ENCODE data around the gene EZR.

EZR gene

GRCh38 chr6:158810155-158811095 lies 8.7 kb downstream of the EZR start:
- TF ChIP-seq POLR2AphosphoS5 (IDR thresholded peaks at IDR 0.05; ENCODE audit: low read depth, low read length) (peak; percentile 66), SPI1 (IDR thresholded peaks at IDR 0.05; ENCODE audit: low read depth, low read length) (no peak), POU2F2 (IDR thresholded peaks at IDR 0.05; ENCODE audit: low read depth, low read length) (peak; percentile 17; the same call in 1 of the 2 replicates)
- FAIRE-seq: peak; percentile 40
- no peak for DNase-seq (ENCODE audit: insufficient read length, low spot score)

DNA sequence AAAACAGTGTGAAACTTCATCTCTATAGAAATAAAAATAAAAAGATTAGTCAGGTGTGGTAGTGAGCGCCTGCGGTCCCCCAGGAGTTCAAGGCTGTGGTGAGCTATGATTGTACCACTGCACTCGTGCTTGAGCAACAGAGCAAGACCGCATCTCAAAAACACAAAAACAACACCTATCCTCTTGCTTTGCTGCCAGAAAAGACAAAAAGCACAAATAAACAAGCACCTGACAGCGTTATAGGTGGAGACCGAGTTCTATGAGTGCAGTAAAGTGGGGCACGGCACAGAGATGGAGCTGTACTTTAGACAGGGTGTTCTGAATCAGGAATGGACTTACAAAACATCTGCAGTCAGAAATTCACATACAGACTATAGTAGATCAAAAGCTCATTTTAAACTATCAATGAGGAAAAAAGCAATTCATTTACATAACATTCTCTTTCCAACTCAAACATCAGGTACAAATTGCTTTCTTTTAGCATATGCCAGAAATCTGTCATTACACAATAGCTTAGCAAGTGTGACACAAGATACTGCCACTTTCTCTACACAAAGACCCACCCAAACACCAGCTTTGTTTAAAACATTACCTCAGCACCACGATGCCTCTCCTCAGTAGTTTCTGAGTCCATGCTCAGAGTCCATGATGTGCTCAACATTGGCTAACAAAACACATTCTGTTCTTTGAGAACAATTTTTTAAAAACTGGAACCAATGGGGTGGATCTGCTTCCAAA lies 10.1 kb downstream of the EZR start:
- FAIRE-seq: peak; percentile 61
- TF ChIP-seq POLR2AphosphoS5 (IDR thresholded peaks at IDR 0.05; ENCODE audit: low read depth, low read length) (no peak), POU2F2 (IDR thresholded peaks at IDR 0.05; ENCODE audit: low read depth, low read length) (no peak), PAX5 (IDR thresholded peaks at IDR 0.05; ENCODE audit: insufficient read depth, low read length, severe bottlenecking) (peak; percentile 92), SPI1 (IDR thresholded peaks at IDR 0.05; ENCODE audit: low read depth, low read length) (no peak), TAF1 (IDR thresholded peaks at IDR 0.05; ENCODE audit: low read depth, low read length) (no peak), POLR2A (IDR thresholded peaks at IDR 0.05; ENCODE audit: low read depth, low read length) (peak; percentile 17; the same call in 1 of the 2 replicates)
- DNase-seq (ENCODE audit: insufficient read length, low spot score): no peak

DNA sequence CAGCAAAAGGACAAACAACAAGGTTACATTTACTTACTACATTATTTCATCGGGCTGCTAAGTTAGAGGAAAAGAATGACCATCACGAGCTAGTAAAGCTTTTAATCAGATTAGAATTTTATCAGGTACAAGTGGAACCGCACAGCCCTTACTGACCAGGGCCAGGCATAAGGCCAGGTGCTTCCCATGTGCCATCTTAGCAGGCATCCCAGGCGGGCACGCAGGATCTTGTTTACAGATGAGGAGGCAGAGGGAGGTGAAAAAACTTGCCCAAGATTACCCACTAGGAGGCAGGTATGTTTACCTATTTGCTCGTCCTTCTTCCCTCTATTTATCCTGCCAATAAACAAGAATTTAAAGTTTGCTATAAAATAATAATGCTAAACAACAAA lies 10.7 kb downstream of the EZR start:
- no peak for FAIRE-seq

GRCh38 chr6:158807515-158808441 lies 11.4 kb downstream of the EZR start:
- no peak for TF ChIP-seq TAF1 (IDR thresholded peaks at IDR 0.05; ENCODE audit: low read depth, low read length)
- peak; percentile 42; the same call in 1 of the 2 replicates for TF ChIP-seq POLR2AphosphoS5 (IDR thresholded peaks at IDR 0.05; ENCODE audit: low read depth, low read length)
- TF ChIP-seq POLR2A (IDR thresholded peaks at IDR 0.05; ENCODE audit: low read depth, low read length): 0 out of 2 replicates have a peak, but pooled peaks have one; percentile 36
- no peak for FAIRE-seq
- no peak for DNase-seq (ENCODE audit: insufficient read length, low spot score)

More for the DNA sequence above, 10.7 kb downstream of the EZR start:
- DNase-seq (ENCODE audit: insufficient read length, low spot score): no peak
- TF ChIP-seq TAF1 (IDR thresholded peaks at IDR 0.05; ENCODE audit: low read depth, low read length) (no peak), SPI1 (IDR thresholded peaks at IDR 0.05; ENCODE audit: low read depth, low read length) (no peak), POU2F2 (IDR thresholded peaks at IDR 0.05; ENCODE audit: low read depth, low read length) (no peak), POLR2AphosphoS5 (IDR thresholded peaks at IDR 0.05; ENCODE audit: low read depth, low read length) (no peak), POLR2A (IDR thresholded peaks at IDR 0.05; ENCODE audit: low read depth, low read length) (no peak; the same call in 1 of the 2 replicates), PAX5 (IDR thresholded peaks at IDR 0.05; ENCODE audit: insufficient read depth, low read length, severe bottlenecking) (no peak)

GRCh38 chr6:158805698-158806377 lies 13.3 kb downstream of the EZR start:
- FAIRE-seq: no peak
- TF ChIP-seq TAF1 (IDR thresholded peaks at IDR 0.05; ENCODE audit: low read depth, low read length): no peak
- no peak for TF ChIP-seq PAX5 (IDR thresholded peaks at IDR 0.05; ENCODE audit: insufficient read depth, low read length, severe bottlenecking)
- no peak for TF ChIP-seq POLR2A (IDR thresholded peaks at IDR 0.05; ENCODE audit: low read depth, low read length)
- TF ChIP-seq POLR2AphosphoS5 (IDR thresholded peaks at IDR 0.05; ENCODE audit: low read depth, low read length): no peak; the same call in none of the 2 replicates
- no peak for TF ChIP-seq POU2F2 (IDR thresholded peaks at IDR 0.05; ENCODE audit: low read depth, low read length)
- no peak for TF ChIP-seq SPI1 (IDR thresholded peaks at IDR 0.05; ENCODE audit: low read depth, low read length)
- no peak for DNase-seq (ENCODE audit: insufficient read length, low spot score)

DNA sequence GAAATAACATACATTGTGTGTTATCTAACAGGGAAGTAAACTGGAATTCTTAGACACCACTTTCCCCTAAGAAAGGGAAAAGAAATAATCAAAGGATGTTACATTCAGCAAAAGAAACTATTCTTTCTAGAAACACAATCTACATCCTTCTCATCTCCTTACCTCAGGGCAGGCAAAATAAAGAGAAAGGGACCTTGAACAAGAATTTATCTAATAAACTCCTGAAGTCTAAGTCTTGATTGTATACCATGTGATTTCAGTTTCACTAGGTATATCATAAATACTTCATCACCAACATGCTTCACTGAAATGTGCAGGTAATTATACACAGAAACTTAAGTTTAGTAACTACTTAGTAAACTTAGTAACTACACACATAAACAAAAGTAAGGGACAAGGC lies 15.0 kb downstream of the EZR start:
- TF ChIP-seq POLR2AphosphoS5 (IDR thresholded peaks at IDR 0.05; ENCODE audit: low read depth, low read length): no peak
- TF ChIP-seq POU2F2 (IDR thresholded peaks at IDR 0.05; ENCODE audit: low read depth, low read length): no peak
- TF ChIP-seq TAF1 (IDR thresholded peaks at IDR 0.05; ENCODE audit: low read depth, low read length): no peak
- TF ChIP-seq POLR2A (IDR thresholded peaks at IDR 0.05; ENCODE audit: low read depth, low read length): no peak
- TF ChIP-seq SPI1 (IDR thresholded peaks at IDR 0.05; ENCODE audit: low read depth, low read length): no peak
- no peak for TF ChIP-seq PAX5 (IDR thresholded peaks at IDR 0.05; ENCODE audit: insufficient read depth, low read length, severe bottlenecking)
- FAIRE-seq (no peak), DNase-seq (ENCODE audit: insufficient read length, low spot score) (no peak)

- no peak for TF ChIP-seq POU2F2 (IDR thresholded peaks at IDR 0.05; ENCODE audit: low read depth, low read length)
- TF ChIP-seq TAF1 (IDR thresholded peaks at IDR 0.05; ENCODE audit: low read depth, low read length): no peak
- no peak for TF ChIP-seq PAX5 (IDR thresholded peaks at IDR 0.05; ENCODE audit: insufficient read depth, low read length, severe bottlenecking)
- TF ChIP-seq SPI1 (IDR thresholded peaks at IDR 0.05; ENCODE audit: low read depth, low read length): peak; percentile 37; the same call in 1 of the 2 replicates
- TF ChIP-seq POLR2AphosphoS5 (IDR thresholded peaks at IDR 0.05; ENCODE audit: low read depth, low read length): no peak; the same call in 1 of the 2 replicates
- peak; percentile 60; the same call in 1 of the 2 replicates for TF ChIP-seq POLR2A (IDR thresholded peaks at IDR 0.05; ENCODE audit: low read depth, low read length)
- FAIRE-seq (peak; percentile 85), DNase-seq (ENCODE audit: insufficient read length, low spot score) (no peak)
Observed at GRCh38 chr6:158803733-158804143, 15.4 kb downstream of the EZR start.

- FAIRE-seq (peak; percentile 31), DNase-seq (ENCODE audit: insufficient read length, low spot score) (no peak)
- peak; percentile 48 for TF ChIP-seq POLR2AphosphoS5 (IDR thresholded peaks at IDR 0.05; ENCODE audit: low read depth, low read length)
- TF ChIP-seq POLR2A (IDR thresholded peaks at IDR 0.05; ENCODE audit: low read depth, low read length): peak; percentile 55; the same call in 1 of the 2 replicates
- no peak for TF ChIP-seq SPI1 (IDR thresholded peaks at IDR 0.05; ENCODE audit: low read depth, low read length)
Observed at GRCh38 chr6:158801655-158802294, 17.4 kb downstream of the EZR start.
